Uterus (tissue), 4 donors: ENCODE measurements around the gene ZDHHC22. TPM values are rescaled to one million over a fixed set of nuclear protein-coding genes. Genes with fewer than 3 reads are reported as not detected.

ENCODE experiments used
- DNase-seq, 2 donors: peaks; one replicate each; pipeline ENCODE4 v3.0.0-alpha.2; 2019 to 2020
- H3K27ac ChIP-seq, 2 donors: fragments of 200-600 bp; sonication (generic); 1 replicate in 1 of 2; 2 replicates in 1 of 2; pipeline ENCODE4 v1.5.1; 2016 to 2018
- H3K27me3 ChIP-seq, 2 donors: fragments of 200-600 bp; sonication (generic); one replicate each; pipeline ENCODE4 v1.5.1; 2018 to 2019; ENCODE audit warnings: control low read depth in 1 of 2
- H3K36me3 ChIP-seq, 2 donors: fragments of 200-600 bp; sonication (generic); one replicate each; pipeline ENCODE4 v1.5.1; 2019; ENCODE audit warnings: control low read depth in 1 of 2
- H3K4me1 ChIP-seq, 2 donors: fragments of 200-600 bp; sonication (generic); one replicate each; pipeline ENCODE4 v1.5.1; 2018 to 2019; ENCODE audit warnings: control low read depth in 1 of 2
- H3K4me3 ChIP-seq, 2 donors: fragments of 200-600 bp; sonication (generic); 1 replicate in 1 of 2; 2 replicates in 1 of 2; pipeline ENCODE4 v1.5.1; 2018 to 2019; ENCODE audit warnings: mild to moderate bottlenecking in 1 of 2
- H3K9me3 ChIP-seq, 2 donors: fragments of 200-600 bp; sonication (generic); one replicate each; pipeline ENCODE4 v1.5.1; 2019; ENCODE audit warnings: control low read depth in 1 of 2
- POLR2A ChIP-seq, 2 donors: fragments of 450-650 bp; IDR thresholded peaks; one replicate each; pipeline ENCODE4 v1.6.1; 2016; ENCODE audit warnings: antibody characterized with exemption in 2 of 2, mild to moderate bottlenecking in 1 of 2, moderate library complexity in 1 of 2
- intact Hi-C: fragments of 100-400 bp; cut with DNase I; formaldehyde crosslinking; loops from one replicate; pipeline ENCODE4 v1.15.1; 2023; ENCODE audit warnings: low total_unique reads
- total RNA-seq, 4 donors: library from RNA; depleted of rRNA in 3 of 4; stranded (reverse); fragments of >200 nt in 3 of 4; gene quantifications; one replicate each; pipeline versions ENCODE4 v1.1.0 to v1.2.4, GENCODE V29; 2014 to 2023
- TF ChIP-seq, protein P1 (sequence below), 4 experiments: fragments of 200-600 bp in 2 of 4; fragments of 450-650 bp in 2 of 4; sonication (generic) in 2 of 4; IDR thresholded peaks; one replicate each; pipeline ENCODE4 v1.5.1; 2016 to 2019; ENCODE audit warnings: antibody characterized with exemption in 4 of 4, mild to moderate bottlenecking in 2 of 4, moderate library complexity in 1 of 4
- donor health status: DM: yes; HTN: yes; CAD: no.

The ZDHHC22 gene
- total RNA-seq, 4 donors from 2014 or later, result not detected

DNA sequence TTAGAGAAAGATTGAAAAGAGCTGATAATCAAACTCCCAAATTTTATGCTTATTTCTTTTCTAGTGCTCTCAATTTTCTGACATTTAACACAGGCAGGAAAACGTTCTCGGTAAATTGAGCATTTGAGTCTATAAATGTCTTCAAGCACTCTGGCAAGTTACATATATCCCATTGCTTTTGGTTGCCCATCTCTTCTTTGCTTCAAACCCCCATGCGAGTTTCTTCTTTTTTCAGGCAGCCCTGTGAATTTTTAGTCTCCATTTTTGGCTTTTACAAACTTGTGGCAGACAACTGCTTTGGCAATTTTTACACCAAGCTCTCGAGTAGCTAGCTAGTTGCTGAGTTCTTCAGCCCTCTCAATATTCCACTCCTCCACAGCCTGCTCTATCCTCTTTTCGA lies 31.3 kb upstream of the ZDHHC22 start:
- intact Hi-C loops, result no loop called here
- H3K27ac ChIP-seq, result no peak overlapping the region
- TF ChIP-seq POLR2A (IDR thresholded peaks at IDR 0.05), result no peak
- TF ChIP-seq, protein P1, sequence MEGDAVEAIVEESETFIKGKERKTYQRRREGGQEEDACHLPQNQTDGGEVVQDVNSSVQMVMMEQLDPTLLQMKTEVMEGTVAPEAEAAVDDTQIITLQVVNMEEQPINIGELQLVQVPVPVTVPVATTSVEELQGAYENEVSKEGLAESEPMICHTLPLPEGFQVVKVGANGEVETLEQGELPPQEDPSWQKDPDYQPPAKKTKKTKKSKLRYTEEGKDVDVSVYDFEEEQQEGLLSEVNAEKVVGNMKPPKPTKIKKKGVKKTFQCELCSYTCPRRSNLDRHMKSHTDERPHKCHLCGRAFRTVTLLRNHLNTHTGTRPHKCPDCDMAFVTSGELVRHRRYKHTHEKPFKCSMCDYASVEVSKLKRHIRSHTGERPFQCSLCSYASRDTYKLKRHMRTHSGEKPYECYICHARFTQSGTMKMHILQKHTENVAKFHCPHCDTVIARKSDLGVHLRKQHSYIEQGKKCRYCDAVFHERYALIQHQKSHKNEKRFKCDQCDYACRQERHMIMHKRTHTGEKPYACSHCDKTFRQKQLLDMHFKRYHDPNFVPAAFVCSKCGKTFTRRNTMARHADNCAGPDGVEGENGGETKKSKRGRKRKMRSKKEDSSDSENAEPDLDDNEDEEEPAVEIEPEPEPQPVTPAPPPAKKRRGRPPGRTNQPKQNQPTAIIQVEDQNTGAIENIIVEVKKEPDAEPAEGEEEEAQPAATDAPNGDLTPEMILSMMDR (IDR thresholded peaks at IDR 0.05), result no peak
- H3K27me3 ChIP-seq, result no peaks in the 10 kb centered on the region
- no peaks in the 10 kb centered on the region for H3K4me1 ChIP-seq
- no peaks in the 10 kb centered on the region for H3K36me3 ChIP-seq
- H3K4me3 ChIP-seq, result no peak overlapping the region
- H3K9me3 ChIP-seq, result peaks cover 0 to 13% of the 10 kb centered on the region in 2 donors
- DNase-seq, result no peak

DNA sequence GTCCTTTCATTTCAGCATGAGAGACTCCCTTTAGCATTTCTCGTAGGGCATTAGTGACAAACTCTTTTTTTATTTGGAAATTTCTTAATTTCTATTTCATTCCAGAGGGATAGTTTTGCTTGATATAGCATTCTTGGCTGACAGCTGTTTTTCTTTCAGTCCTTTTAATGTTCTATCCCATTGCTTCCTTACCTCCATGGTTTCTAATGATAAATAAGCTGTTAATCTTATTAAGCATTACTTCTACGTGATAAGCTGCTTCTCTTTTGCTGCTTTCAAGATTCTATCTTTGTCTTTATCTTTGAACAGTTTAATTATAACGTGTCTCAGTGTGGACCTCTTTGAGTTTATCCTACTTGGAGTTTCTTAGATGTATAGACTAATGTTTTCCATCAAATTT lies 28.5 kb upstream of the ZDHHC22 start:
- TF ChIP-seq, protein P1 (IDR thresholded peaks at IDR 0.05), result no peak
- TF ChIP-seq POLR2A (IDR thresholded peaks at IDR 0.05), result no peak
- Histone ChIP-seq H3K27ac (no peak overlapping the region), H3K4me1 (no peaks in the 10 kb centered on the region), H3K36me3 (no peaks in the 10 kb centered on the region), H3K4me3 (no peak overlapping the region), H3K27me3 (no peaks in the 10 kb centered on the region), H3K9me3 (peaks cover 0 to 13% of the 10 kb centered on the region in 2 donors)
- intact Hi-C loops, result no loop called here
- no peak for DNase-seq

DNA sequence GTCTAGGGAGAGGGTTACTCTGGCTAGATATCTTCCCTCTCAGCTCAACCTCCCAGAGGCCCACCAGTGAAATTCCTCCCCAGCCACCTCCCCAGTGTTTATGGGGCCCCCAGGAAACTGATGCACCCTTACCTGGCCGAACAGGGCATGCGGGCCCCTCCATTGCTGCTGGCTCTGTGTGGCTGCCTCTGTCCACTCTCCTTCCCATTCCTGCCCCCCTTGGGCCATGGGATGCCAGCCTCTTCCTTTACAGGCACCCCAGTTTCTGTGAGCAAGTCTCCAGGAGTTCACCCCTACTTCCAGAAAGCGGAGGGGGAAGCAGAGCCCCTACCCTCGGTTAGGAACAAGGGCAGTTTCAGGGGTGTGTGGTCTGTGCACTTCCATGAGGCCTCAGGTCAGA lies 19.4 kb upstream of the ZDHHC22 start:
- Histone ChIP-seq H3K4me3 (no peak overlapping the region), H3K36me3 (no peaks in the 10 kb centered on the region), H3K4me1 (no peaks in the 10 kb centered on the region), H3K27me3 (peaks cover 0 to 4% of the 10 kb centered on the region in 2 donors), H3K27ac (no peak overlapping the region), H3K9me3 (no peaks in the 10 kb centered on the region)
- DNase-seq, result no peak
- intact Hi-C loops, result no loop called here
- no peak for TF ChIP-seq POLR2A (IDR thresholded peaks at IDR 0.05)
- TF ChIP-seq, protein P1 (IDR thresholded peaks at IDR 0.05), result no peak

DNA sequence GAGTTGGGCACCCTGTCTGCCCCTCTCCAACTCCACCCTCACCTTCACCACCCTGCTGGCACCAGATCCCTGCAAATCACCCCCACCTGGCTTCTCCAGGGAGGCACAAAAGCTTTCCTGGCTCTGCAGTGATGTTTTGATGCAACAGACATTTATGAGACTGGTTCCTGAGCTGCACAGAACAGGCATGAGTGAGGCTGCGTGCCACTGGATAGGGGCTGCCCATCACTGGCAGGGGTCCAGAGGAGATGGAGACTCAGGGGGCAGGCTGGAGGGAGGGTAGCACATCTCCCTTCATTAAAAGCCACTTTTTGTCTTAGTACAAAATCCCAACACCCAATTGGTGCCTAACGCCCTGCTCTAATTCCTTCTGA lies 17.3 kb upstream of the ZDHHC22 start:
- no peaks in the 10 kb centered on the region for H3K4me1 ChIP-seq
- H3K27me3 ChIP-seq, result peaks cover 0 to 4% of the 10 kb centered on the region in 2 donors
- TF ChIP-seq, protein P1 (IDR thresholded peaks at IDR 0.05), result no peak
- TF ChIP-seq POLR2A (IDR thresholded peaks at IDR 0.05), result no peak
- H3K36me3 ChIP-seq, result no peaks in the 10 kb centered on the region
- no peaks in the 10 kb centered on the region for H3K9me3 ChIP-seq
- no peak for DNase-seq
- no peak overlapping the region for H3K27ac ChIP-seq
- no peak overlapping the region for H3K4me3 ChIP-seq
- intact Hi-C loops, result no loop called here

DNA sequence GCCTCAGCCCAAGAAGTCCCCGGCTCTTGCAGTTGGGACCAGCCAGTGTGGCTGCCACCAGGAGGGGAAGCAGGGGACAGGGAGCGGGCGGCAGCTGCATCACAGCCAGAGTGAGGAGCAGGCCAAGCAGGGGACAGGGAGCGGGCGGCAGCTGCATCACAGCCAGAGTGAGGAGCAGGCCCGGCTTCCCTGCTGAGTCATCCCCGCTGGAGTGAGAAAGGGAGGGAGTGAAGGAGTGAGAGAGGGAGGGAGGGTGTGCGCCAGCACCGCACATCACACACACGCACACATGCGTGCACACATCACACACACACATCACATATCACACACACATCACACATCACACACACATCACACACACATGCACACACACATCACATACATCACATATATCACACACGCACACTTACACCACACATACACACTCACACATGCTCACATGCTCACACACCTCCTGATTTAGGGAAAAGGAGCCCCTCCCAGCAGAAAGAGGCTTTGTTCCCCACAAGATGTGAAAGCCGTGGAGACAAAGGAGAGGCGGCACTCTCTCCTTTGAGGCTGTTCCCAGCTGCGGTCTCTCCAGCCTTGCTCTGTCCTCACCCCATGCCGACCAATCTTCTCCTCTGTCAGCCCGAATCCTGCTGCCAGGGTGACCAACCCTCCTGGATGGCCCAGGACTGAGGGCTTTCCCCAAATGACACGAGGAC lies 16.7 kb upstream of the ZDHHC22 start:
- H3K27ac ChIP-seq, result no peak overlapping the region
- no peak for DNase-seq
- H3K27me3 ChIP-seq, result peaks cover 0 to 3% of the 10 kb centered on the region in 2 donors
- no peak overlapping the region for H3K4me3 ChIP-seq
- TF ChIP-seq, protein P1 (IDR thresholded peaks at IDR 0.05), result no peak
- no peaks in the 10 kb centered on the region for H3K4me1 ChIP-seq
- no peaks in the 10 kb centered on the region for H3K36me3 ChIP-seq
- intact Hi-C loops, result no loop called here
- no peaks in the 10 kb centered on the region for H3K9me3 ChIP-seq
